GM10266 (cell line): ENCODE measurements around the gene JPH4.
A peak's percentile ranks its signal among the peaks of the same experiment; 100 is the strongest.

Experiments used
- DNase-seq: peaks from one replicate; pipeline ENCODE4 v3.0.0; 2012; ENCODE audit errors: extremely low spot score
- TF ChIP-seq, protein P1 (sequence below): IDR thresholded peaks from 2 replicates; pipeline ENCODE4 v1.5.1; 2012; ENCODE audit warnings: mild to moderate bottlenecking, low read depth; ENCODE audit not compliant: control insufficient read depth, insufficient read depth; ENCODE audit errors: missing control alignments

The JPH4 gene

GRCh38 chr14:23582906-23583760, 4.5 kb upstream of the JPH4 start:
- no peak for DNase-seq
- TF ChIP-seq, protein P1, sequence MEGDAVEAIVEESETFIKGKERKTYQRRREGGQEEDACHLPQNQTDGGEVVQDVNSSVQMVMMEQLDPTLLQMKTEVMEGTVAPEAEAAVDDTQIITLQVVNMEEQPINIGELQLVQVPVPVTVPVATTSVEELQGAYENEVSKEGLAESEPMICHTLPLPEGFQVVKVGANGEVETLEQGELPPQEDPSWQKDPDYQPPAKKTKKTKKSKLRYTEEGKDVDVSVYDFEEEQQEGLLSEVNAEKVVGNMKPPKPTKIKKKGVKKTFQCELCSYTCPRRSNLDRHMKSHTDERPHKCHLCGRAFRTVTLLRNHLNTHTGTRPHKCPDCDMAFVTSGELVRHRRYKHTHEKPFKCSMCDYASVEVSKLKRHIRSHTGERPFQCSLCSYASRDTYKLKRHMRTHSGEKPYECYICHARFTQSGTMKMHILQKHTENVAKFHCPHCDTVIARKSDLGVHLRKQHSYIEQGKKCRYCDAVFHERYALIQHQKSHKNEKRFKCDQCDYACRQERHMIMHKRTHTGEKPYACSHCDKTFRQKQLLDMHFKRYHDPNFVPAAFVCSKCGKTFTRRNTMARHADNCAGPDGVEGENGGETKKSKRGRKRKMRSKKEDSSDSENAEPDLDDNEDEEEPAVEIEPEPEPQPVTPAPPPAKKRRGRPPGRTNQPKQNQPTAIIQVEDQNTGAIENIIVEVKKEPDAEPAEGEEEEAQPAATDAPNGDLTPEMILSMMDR = no peak

GRCh38 chr14:23580948-23581281, 2.3 kb upstream of the JPH4 start:
- DNase-seq = no peak

DNA sequence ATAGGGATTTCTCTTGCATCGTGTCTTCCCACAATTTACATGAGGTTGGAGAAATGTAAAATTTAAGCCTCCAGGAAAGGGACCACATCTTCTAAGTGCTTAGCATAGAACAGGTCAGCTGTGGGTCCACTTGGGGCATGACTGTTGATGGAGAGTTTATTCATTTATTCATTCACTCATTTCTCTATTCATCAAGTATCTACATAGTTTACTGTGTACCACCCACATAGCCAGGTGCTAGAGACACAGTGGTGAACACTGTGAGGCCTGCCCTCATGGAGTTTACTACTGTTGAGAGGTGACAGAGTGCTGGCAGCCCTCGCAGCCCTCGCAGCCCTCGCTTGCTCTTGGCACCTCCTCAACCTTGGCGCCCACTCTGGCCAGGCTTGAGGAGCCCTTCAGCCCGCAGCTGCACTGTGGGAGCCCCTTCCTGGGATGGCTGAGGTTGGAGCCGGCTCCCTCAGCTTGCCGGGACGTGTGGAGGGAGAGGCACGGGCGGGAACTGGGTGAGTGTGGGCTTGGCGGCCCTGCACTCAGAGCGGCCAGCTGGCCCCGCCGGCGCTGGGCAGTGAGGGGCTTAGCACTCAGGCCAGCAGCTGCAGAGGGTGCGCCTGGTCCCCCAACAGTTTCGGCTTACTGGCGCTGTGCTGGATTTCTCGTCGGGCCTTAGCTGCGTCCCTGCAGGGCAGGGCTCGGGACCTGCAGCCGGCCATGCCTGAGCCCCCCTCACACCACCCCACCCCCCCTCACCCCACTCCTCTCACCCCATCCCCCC, 1.7 kb upstream of the JPH4 start:
- TF ChIP-seq, protein P1 = no peak
- DNase-seq = no peak

More at GRCh38 chr14:23580948-23581281, 2.3 kb upstream of the JPH4 start:
- TF ChIP-seq, protein P1 = no peak

DNA sequence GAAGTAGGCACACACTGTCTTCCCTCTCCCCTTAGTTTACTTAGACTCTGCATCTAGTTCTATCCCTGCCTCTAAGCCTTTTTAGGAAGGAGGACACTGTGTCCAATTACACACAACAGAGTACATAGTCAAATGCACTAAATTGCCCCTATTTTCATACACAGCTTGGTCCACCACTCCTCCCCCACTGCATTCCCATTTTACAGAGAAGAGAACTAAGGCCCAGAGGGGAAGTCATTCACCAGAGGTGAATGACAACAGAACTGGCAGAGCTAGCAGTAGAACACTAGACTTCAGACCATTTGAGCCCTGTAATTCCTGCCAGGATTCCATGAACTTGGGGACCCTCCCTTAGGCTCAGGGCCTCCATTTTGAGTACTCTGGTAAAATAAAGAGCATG, 1.1 kb upstream of the JPH4 start:
- no peak for DNase-seq
- TF ChIP-seq, protein P1 = no peak

DNA sequence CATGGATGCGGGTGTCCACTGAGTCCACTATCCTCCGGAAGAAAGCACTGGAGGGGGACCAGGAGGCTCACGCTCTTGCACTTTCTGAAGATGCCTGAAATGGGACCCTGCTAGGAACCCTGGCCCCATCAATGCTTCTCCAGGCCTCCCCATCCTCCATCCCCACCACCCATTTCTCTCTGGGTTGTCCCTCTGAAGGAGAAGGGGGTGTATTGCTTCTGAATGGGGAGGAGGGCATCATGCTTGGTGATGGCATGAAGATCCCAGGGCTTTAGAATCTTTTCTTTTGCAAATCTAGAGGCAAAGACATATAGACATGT, 681 bp upstream of the JPH4 start:
- no peak for DNase-seq
- TF ChIP-seq, protein P1 = no peak

DNA sequence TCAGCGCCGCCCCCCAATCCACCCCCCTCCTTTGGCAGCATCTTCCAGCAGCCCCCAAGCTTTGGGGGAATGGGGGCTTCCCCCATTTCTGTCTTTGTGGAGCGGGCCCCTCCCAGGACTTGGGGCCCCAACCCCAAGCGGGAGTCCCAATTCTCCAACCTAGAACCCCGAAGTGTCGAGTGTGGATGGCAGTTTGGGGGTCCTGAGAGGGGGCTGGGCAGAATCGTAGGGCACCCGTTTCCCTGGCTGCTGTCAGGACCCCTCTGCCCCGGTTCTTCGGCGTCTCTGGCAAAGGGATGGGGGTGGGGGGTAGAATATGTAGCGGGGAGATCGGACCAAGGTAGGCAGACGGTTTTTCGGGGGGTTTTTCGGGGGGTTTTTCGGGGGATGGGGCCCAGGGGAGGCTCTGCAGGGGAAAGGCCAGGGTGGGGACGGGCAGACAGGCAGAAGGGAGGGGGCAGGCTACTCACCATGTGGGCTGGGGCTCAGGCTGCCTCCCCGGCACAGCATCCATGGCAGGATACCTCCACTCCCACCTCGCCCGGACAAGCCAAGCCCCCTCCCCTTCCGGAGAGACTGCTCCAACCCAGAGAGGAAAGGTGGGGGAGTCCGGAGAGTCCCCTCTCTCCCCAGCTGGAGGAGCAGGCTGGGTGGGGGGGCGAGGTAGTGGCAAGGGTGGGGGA, 739 bp downstream of the JPH4 start:
- peak; percentile 75 for DNase-seq
- TF ChIP-seq, protein P1 = no peak

DNA sequence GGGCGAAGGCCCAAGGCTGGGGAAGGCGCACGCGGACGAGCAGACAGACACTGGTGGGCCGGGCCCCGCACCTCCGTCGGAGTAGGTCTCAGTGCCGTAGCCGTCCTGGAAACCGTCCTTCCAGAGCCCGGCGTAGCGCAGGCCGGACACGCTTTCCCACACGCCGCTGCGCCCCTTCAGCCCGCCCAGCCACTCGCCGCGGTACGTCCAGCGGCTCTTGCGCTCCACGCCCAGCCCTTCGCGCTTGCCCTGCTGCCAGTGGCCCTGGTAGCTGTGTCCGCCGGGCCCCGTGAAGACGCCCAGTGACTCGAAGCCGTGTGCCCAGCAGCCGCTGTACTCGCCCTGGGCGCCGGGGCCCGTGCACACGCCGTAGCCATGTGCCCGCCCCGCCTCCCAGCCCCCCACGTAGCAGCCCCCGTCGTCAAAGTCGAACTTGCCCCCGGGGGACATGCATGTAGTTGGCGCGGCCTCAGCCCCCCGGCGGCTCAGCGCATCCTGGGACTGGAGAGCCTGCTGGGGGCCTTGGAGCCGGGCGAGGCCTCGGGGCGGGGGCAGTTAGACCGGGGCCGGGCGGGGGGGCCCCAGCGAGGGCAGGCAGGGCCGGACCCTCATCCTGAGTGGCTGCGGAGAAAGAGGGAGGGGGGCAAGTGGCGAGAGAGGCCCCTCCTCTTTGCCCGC, 1.4 kb downstream of the JPH4 start:
- TF ChIP-seq, protein P1 = no peak
- peak; percentile 68 for DNase-seq
